GM12892 (cell line): ENCODE results near the gene LRRC8A.

Source experiments
- POLR2A ChIP-seq: IDR thresholded peaks from 2 replicates; pipeline ENCODE4 v1.6.1; 2011; ENCODE audit warnings: low read depth, low read length, control low read depth
- POLR2AphosphoS5 ChIP-seq: IDR thresholded peaks from 2 replicates; pipeline ENCODE4 v1.6.1; 2011; ENCODE audit warnings: low read depth, low read length, control low read depth
- TAF1 ChIP-seq: IDR thresholded peaks from 2 replicates; pipeline ENCODE4 v1.6.1; 2011; ENCODE audit warnings: low read depth, mild to moderate bottlenecking, control low read depth, low read length, borderline replicate concordance

DNA sequence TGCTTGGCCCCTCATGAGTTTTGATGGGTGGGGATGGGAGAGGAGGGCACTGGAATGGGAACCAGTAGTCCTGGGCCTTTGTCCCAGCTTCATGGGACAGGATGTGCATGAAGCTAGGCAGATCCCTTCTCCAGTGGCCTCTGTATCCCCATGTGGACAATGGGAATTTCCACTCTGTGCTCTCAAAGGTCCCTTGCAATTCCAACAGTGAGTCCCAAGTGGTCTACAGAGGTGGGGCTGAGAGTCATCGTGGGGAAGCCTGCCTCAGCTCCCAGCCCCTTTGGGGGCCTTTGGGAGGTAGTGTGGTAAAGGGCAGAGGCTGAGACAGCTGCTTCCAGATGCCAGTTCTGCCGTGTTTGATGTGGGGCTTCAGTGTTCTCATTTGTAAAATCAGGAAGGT, 37.0 kb downstream of the LRRC8A start:
- TF ChIP-seq POLR2A (no peak), TAF1 (no peak), POLR2AphosphoS5 (no peak)
